Loucy (cell line): ENCODE measurements around the gene TOE1.

Experiments used
- CTCF ChIP-seq: fragments of 200-600 bp; sonication (generic); conservative IDR thresholded peaks from 2 replicates; pipeline ENCODE4 v1.5.1; 2014; ENCODE audit warnings: mild to moderate bottlenecking, antibody characterized with exemption, low read length
- EZH2phosphoT487 ChIP-seq: fragments of 200-600 bp; IDR thresholded peaks from 2 replicates; pipeline ENCODE4 v1.6.1; 2018; ENCODE audit warnings: antibody characterized with exemption, mild to moderate bottlenecking, moderate library complexity, borderline replicate concordance

DNA sequence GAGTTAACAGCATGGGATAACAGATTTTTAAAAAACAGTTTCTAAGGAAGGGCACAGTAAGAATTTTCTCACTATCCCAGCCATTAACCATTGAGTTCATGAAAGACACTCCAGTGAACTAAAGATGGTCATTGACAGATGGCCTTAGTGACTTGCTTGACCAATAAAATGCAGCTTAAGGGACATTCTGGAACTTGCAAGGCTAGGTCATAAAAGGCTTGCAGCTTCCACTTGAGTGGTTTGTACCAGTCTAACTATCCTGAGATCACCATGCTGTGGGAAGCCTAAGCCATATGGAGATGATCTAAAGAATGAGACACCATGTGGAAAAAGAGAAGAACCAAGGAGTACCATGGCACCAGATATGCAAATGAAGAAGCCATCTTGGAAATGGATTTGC is 38.2 kb downstream of the TOE1 start:
- TF ChIP-seq CTCF: no peak
- TF ChIP-seq EZH2phosphoT487: no peak
